GM23338 (cell line): ENCODE results near the gene TCAF1. TPM values are rescaled to one million over a fixed set of nuclear protein-coding genes. Genes with fewer than 3 reads are reported as not detected.

Source experiments
- ATAC-seq: fragments of 200-7000 bp; cut with Tn5 transposase; 3 replicates; pipeline ENCODE4 v1.9.1; 2020
- DNase-seq: peaks from one replicate; pipeline ENCODE4 v3.0.0-alpha.2; 2015; ENCODE audit warnings: low spot score
- H2AFZ ChIP-seq: fragments of 200-600 bp; sonication (generic); 2 replicates; pipeline ENCODE4 v1.8.0; 2016; ENCODE audit warnings: antibody characterized with exemption, mild to moderate bottlenecking, moderate library complexity
- H3F3A ChIP-seq: fragments of 200-600 bp; sonication (generic); replicated peaks from 2 replicates; pipeline ENCODE4 v1.8.0; 2017; ENCODE audit warnings: antibody characterized with exemption, mixed run types, low read depth
- H3K27ac ChIP-seq: fragments of 200-600 bp; sonication (generic); 2 replicates; pipeline ENCODE4 v1.6.1; 2016; ENCODE audit warnings: low read depth
- H3K27me3 ChIP-seq: fragments of 200-600 bp; sonication (generic); 2 replicates; pipeline ENCODE4 v1.8.0; 2016; ENCODE audit warnings: mild to moderate bottlenecking, mixed run types, moderate library complexity; ENCODE audit not compliant: insufficient read depth
- H3K36me3 ChIP-seq: fragments of 200-600 bp; sonication (generic); 2 replicates; pipeline ENCODE4 v1.8.0; 2016; ENCODE audit warnings: mild to moderate bottlenecking; ENCODE audit not compliant: insufficient read depth
- H3K4me1 ChIP-seq: fragments of 200-600 bp; sonication (generic); 2 replicates; pipeline ENCODE4 v1.8.0; 2016; ENCODE audit warnings: mild to moderate bottlenecking, moderate library complexity; ENCODE audit not compliant: insufficient read depth
- H3K4me2 ChIP-seq: fragments of 200-600 bp; sonication (generic); 2 replicates; pipeline ENCODE4 v1.7.1; 2017; ENCODE audit warnings: mixed run types
- H3K4me3 ChIP-seq: fragments of 200-600 bp; sonication (generic); 2 replicates; pipeline ENCODE4 v1.6.1; 2016; ENCODE audit warnings: mixed run types
- H3K79me2 ChIP-seq: fragments of 200-600 bp; sonication (generic); replicated peaks from 2 replicates; pipeline ENCODE4 v1.8.0; 2017; ENCODE audit warnings: mild to moderate bottlenecking; ENCODE audit not compliant: insufficient read depth
- H3K9me2 ChIP-seq: fragments of 200-600 bp; sonication (generic); 2 replicates; pipeline ENCODE4 v1.8.0; 2017; ENCODE audit not compliant: insufficient read depth
- H4K20me1 ChIP-seq: fragments of 200-600 bp; sonication (generic); replicated peaks from 2 replicates; pipeline ENCODE4 v1.8.0; 2017; ENCODE audit warnings: mild to moderate bottlenecking; ENCODE audit not compliant: insufficient read depth
- H3K27ac Mint-ChIP-seq: 2 replicates; pipeline ENCODE4 v1.8.0; 2020; ENCODE audit warnings: inconsistent platforms, mild to moderate bottlenecking, moderate library complexity, mixed read lengths
- H3K27me3 Mint-ChIP-seq: 3 replicates; pipeline ENCODE4 v1.8.0; 2022; ENCODE audit warnings: low read depth, mild to moderate bottlenecking, moderate library complexity, mixed read lengths, inconsistent platforms; ENCODE audit not compliant: insufficient read depth, poor library complexity
- H3K36me3 Mint-ChIP-seq: 3 replicates; pipeline ENCODE4 v1.8.0; 2021; ENCODE audit warnings: low read depth, mild to moderate bottlenecking, inconsistent platforms, moderate library complexity, mixed read lengths
- H3K4me1 Mint-ChIP-seq: 3 replicates; pipeline ENCODE4 v1.8.0; 2020; ENCODE audit warnings: mild to moderate bottlenecking, inconsistent platforms, mixed read lengths
- H3K4me3 Mint-ChIP-seq: 3 replicates; pipeline ENCODE4 v1.8.0; 2021; ENCODE audit warnings: moderate library complexity, mild to moderate bottlenecking, inconsistent platforms, mixed read lengths
- H3K9me3 Mint-ChIP-seq: 3 replicates; pipeline ENCODE4 v1.8.0; 2020; ENCODE audit warnings: moderate library complexity, mild to moderate bottlenecking, inconsistent platforms, mixed read lengths
- CREB1 ChIP-seq: fragments of 250-450 bp; sonication (Bioruptor Pico); IDR thresholded peaks from 2 replicates; pipeline ENCODE4 v1.5.0; 2020; ENCODE audit warnings: low read depth, mild to moderate bottlenecking, moderate library complexity
- CTCF ChIP-seq, 2 experiments: fragments of 200-600 bp in 1 of 2; sonication (generic) in 1 of 2; conservative IDR thresholded peaks; 2 replicates each; pipeline versions ENCODE4 v1.5.1 to v1.6.1; 2016 to 2017; ENCODE audit warnings: antibody characterized with exemption in 2 of 2, low read depth in 2 of 2, mild to moderate bottlenecking in 2 of 2, moderate library complexity in 1 of 2
- ETS1 ChIP-seq: IDR thresholded peaks from 2 replicates; pipeline ENCODE4 v1.6.1; 2016; ENCODE audit warnings: antibody characterized with exemption
- EZH2 ChIP-seq: fragments of 200-600 bp; sonication (generic); IDR thresholded peaks from one replicate; pipeline ENCODE4 v1.8.0; 2017; ENCODE audit warnings: antibody characterized with exemption, mild to moderate bottlenecking, low read depth; ENCODE audit not compliant: unreplicated experiment
- EZH2phosphoT487 ChIP-seq: fragments of 200-600 bp; sonication (generic); IDR thresholded peaks from one replicate; pipeline ENCODE4 v1.8.1; 2018; ENCODE audit warnings: antibody characterized with exemption; ENCODE audit not compliant: unreplicated experiment
- JUNB ChIP-seq: IDR thresholded peaks from one replicate; pipeline ENCODE4 v1.6.1; 2016; ENCODE audit warnings: antibody characterized with exemption; ENCODE audit not compliant: unreplicated experiment
- NANOG ChIP-seq: IDR thresholded peaks from 2 replicates; pipeline ENCODE4 v1.6.1; 2016; ENCODE audit warnings: antibody characterized with exemption, borderline replicate concordance
- POLR2AphosphoS5 ChIP-seq: IDR thresholded peaks from 2 replicates; pipeline ENCODE4 v1.6.1; 2016; ENCODE audit warnings: antibody characterized with exemption, low read depth
- REST ChIP-seq: IDR thresholded peaks from one replicate; pipeline ENCODE4 v1.6.1; 2018; ENCODE audit warnings: antibody characterized with exemption; ENCODE audit not compliant: unreplicated experiment
- STAT1 ChIP-seq: IDR thresholded peaks from one replicate; pipeline ENCODE4 v1.6.1; 2016; ENCODE audit warnings: antibody characterized with exemption; ENCODE audit not compliant: unreplicated experiment
- ZNF114 ChIP-seq: fragments of 250-450 bp; sonication (Bioruptor Pico); IDR thresholded peaks from 2 replicates; pipeline ENCODE4 v1.5.0; 2020; ENCODE audit warnings: mild to moderate bottlenecking, moderate library complexity
- ZNF331 ChIP-seq: fragments of 250-450 bp; sonication (Bioruptor Pico); IDR thresholded peaks from 2 replicates; pipeline ENCODE4 v1.5.0; 2020; ENCODE audit warnings: low read depth, mild to moderate bottlenecking, moderate library complexity
- polyA plus RNA-seq: library from polyadenylated mRNA; unstranded; fragments of >200 nt; fragmentation: Nextera tagmentation; extraction: Ambion mirVana; gene quantifications from 2 replicates; pipeline ENCODE4 v1.2.1, GENCODE V29; 2016
- total RNA-seq: library from RNA; depleted of rRNA; stranded (reverse); fragments of >200 nt; shearing (Covaris generic); gene quantifications from 2 replicates; pipeline ENCODE4 v1.2.3, GENCODE V29; 2014
- TF ChIP-seq, protein P1 (sequence below): fragments of 250-450 bp; sonication (Bioruptor Pico); IDR thresholded peaks from 2 replicates; pipeline ENCODE4 v1.5.0; 2020; ENCODE audit warnings: mild to moderate bottlenecking, moderate library complexity

TCAF1 gene
- total and polyA plus RNA-seq, 2 experiments from 2014 or later = 15.5 to 31.3 TPM

GRCh38 chr7:143892527-143893300 is 9.3 kb downstream of the TCAF1 start:
- peaks cover 2% of the 10 kb centered on the region for H3K27me3 Mint-ChIP-seq
- H3K9me2 ChIP-seq = no peaks in the 10 kb centered on the region
- ATAC-seq (peak; percentile 91), DNase-seq (peak; percentile 81)
- H3K27ac Mint-ChIP-seq = no peak overlapping the region
- H4K20me1 ChIP-seq = peaks cover 27% of the 10 kb centered on the region; the same call in 1 of the 2 replicates
- H3K27ac ChIP-seq = no peak overlapping the region
- H3K9me3 Mint-ChIP-seq = peaks cover 13% of the 10 kb centered on the region; the same call in 2 of the 3 replicates
- H3K36me3 ChIP-seq = no peaks in the 10 kb centered on the region
- no peak overlapping the region for H2AFZ ChIP-seq
- TF ChIP-seq EZH2 = no peak
- TF ChIP-seq ETS1 = no peak
- no peak for TF ChIP-seq EZH2phosphoT487
- TF ChIP-seq POLR2AphosphoS5 = no peak
- no peak for TF ChIP-seq JUNB
- TF ChIP-seq CTCF (conservative IDR thresholded peaks at IDR 0.05; ENCODE audit: low read depth in 2 of 2) = peak; percentile 66 to 78
- TF ChIP-seq REST = no peak
- no peak for TF ChIP-seq ZNF114 (CRISPR knock-in tag)
- TF ChIP-seq CREB1 (CRISPR knock-in tag) = peak; percentile 41; the same call in 1 of the 2 replicates
- TF ChIP-seq STAT1 = no peak
- no peak for TF ChIP-seq ZNF331 (CRISPR knock-in tag)
- TF ChIP-seq, protein P1, sequence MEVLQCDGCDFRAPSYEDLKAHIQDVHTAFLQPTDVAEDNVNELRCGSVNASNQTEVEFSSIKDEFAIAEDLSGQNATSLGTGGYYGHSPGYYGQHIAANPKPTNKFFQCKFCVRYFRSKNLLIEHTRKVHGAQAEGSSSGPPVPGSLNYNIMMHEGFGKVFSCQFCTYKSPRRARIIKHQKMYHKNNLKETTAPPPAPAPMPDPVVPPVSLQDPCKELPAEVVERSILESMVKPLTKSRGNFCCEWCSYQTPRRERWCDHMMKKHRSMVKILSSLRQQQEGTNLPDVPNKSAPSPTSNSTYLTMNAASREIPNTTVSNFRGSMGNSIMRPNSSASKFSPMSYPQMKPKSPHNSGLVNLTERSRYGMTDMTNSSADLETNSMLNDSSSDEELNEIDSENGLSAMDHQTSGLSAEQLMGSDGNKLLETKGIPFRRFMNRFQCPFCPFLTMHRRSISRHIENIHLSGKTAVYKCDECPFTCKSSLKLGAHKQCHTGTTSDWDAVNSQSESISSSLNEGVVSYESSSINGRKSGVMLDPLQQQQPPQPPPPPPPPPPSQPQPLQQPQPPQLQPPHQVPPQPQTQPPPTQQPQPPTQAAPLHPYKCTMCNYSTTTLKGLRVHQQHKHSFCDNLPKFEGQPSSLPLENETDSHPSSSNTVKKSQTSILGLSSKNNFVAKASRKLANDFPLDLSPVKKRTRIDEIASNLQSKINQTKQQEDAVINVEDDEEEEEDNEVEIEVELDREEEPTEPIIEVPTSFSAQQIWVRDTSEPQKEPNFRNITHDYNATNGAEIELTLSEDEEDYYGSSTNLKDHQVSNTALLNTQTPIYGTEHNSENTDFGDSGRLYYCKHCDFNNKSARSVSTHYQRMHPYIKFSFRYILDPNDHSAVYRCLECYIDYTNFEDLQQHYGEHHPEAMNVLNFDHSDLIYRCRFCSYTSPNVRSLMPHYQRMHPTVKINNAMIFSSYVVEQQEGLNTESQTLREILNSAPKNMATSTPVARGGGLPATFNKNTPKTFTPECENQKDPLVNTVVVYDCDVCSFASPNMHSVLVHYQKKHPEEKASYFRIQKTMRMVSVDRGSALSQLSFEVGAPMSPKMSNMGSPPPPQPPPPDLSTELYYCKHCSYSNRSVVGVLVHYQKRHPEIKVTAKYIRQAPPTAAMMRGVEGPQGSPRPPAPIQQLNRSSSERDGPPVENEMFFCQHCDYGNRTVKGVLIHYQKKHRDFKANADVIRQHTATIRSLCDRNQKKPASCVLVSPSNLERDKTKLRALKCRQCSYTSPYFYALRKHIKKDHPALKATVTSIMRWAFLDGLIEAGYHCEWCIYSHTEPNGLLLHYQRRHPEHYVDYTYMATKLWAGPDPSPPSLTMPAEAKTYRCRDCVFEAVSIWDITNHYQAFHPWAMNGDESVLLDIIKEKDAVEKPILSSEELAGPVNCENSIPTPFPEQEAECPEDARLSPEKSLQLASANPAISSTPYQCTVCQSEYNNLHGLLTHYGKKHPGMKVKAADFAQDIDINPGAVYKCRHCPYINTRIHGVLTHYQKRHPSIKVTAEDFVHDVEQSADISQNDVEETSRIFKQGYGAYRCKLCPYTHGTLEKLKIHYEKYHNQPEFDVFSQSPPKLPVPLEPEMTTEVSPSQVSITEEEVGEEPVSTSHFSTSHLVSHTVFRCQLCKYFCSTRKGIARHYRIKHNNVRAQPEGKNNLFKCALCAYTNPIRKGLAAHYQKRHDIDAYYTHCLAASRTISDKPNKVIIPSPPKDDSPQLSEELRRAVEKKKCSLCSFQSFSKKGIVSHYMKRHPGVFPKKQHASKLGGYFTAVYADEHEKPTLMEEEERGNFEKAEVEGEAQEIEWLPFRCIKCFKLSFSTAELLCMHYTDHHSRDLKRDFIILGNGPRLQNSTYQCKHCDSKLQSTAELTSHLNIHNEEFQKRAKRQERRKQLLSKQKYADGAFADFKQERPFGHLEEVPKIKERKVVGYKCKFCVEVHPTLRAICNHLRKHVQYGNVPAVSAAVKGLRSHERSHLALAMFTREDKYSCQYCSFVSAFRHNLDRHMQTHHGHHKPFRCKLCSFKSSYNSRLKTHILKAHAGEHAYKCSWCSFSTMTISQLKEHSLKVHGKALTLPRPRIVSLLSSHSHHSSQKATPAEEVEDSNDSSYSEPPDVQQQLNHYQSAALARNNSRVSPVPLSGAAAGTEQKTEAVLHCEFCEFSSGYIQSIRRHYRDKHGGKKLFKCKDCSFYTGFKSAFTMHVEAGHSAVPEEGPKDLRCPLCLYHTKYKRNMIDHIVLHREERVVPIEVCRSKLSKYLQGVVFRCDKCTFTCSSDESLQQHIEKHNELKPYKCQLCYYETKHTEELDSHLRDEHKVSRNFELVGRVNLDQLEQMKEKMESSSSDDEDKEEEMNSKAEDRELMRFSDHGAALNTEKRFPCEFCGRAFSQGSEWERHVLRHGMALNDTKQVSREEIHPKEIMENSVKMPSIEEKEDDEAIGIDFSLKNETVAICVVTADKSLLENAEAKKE (CRISPR knock-in tag) = no peak
- no peak for TF ChIP-seq NANOG
- H3F3A ChIP-seq = no peaks in the 10 kb centered on the region
- H3K4me1 ChIP-seq = no peaks in the 10 kb centered on the region
- H3K4me3 Mint-ChIP-seq = no peak overlapping the region
- H3K4me1 Mint-ChIP-seq = peaks cover 4% of the 10 kb centered on the region; the same call in 1 of the 3 replicates
- H3K79me2 ChIP-seq = peaks cover 97% of the 10 kb centered on the region
- H3K36me3 Mint-ChIP-seq = peaks cover 18% of the 10 kb centered on the region
- no peaks in the 10 kb centered on the region for H3K27me3 ChIP-seq
- no peak overlapping the region for H3K4me2 ChIP-seq
- H3K4me3 ChIP-seq = no peak overlapping the region
